Spleen (tissue), 11 donors: ENCODE data around the gene HOXB6. TPM values are rescaled to one million over a fixed set of nuclear protein-coding genes. Genes with fewer than 3 reads are reported as not detected.
A peak's percentile ranks its signal among the peaks of the same experiment; 100 is the strongest.

Experiments
- DNase-seq: peaks from one replicate; pipeline ENCODE4 v3.0.0-alpha.2; 2020
- H3K27ac ChIP-seq, 8 donors: fragments of 200-600 bp; sonication (generic) in 7 of 8; 1 replicate in 4 of 8; 2 replicates in 4 of 8; pipeline versions ENCODE4 v1.5.0 to v1.8.0; 2016 to 2021; ENCODE audit warnings: inconsistent platforms in 4 of 8, mild to moderate bottlenecking in 4 of 8, moderate library complexity in 1 of 8
- H3K27me3 ChIP-seq, 7 donors: fragments of 200-600 bp; sonication (generic) in 6 of 7; replicated peaks in 1 of 7; 1 replicate in 4 of 7; 2 replicates in 3 of 7; pipeline versions ENCODE4 v1.5.0 to v1.8.0; 2016 to 2021; ENCODE audit warnings: inconsistent platforms in 3 of 7, mild to moderate bottlenecking in 1 of 7
- H3K36me3 ChIP-seq, 6 donors: fragments of 200-600 bp; sonication (generic) in 5 of 6; 1 replicate in 4 of 6; 2 replicates in 2 of 6; pipeline versions ENCODE4 v1.5.0 to v1.8.0; 2016 to 2021; ENCODE audit warnings: inconsistent platforms in 2 of 6
- H3K4me1 ChIP-seq, 6 donors: fragments of 200-600 bp; sonication (generic) in 5 of 6; 1 replicate in 3 of 6; 2 replicates in 3 of 6; pipeline versions ENCODE4 v1.5.0 to v1.8.0; 2016 to 2021; ENCODE audit warnings: inconsistent platforms in 3 of 6
- H3K4me3 ChIP-seq, 8 donors: fragments of 200-600 bp; sonication (generic) in 7 of 8; 1 replicate in 4 of 8; 2 replicates in 4 of 8; pipeline versions ENCODE4 v1.5.0 to v1.8.0; 2016 to 2021; ENCODE audit warnings: inconsistent platforms in 4 of 8, mild to moderate bottlenecking in 4 of 8, moderate library complexity in 2 of 8
- H3K9me3 ChIP-seq, 8 donors: fragments of 200-600 bp; sonication (generic) in 7 of 8; 1 replicate in 4 of 8; 2 replicates in 4 of 8; pipeline versions ENCODE4 v1.5.0 to v1.8.0; 2016 to 2021; ENCODE audit warnings: inconsistent platforms in 4 of 8
- POLR2A ChIP-seq, 3 donors: fragments of 450-650 bp; IDR thresholded peaks; one replicate each; pipeline ENCODE4 v1.5.1; 2017; ENCODE audit warnings: antibody characterized with exemption in 3 of 3, mild to moderate bottlenecking in 1 of 3
- POLR2AphosphoS5 ChIP-seq, 3 donors: sonication (generic); formaldehyde crosslinking; IDR thresholded peaks; one replicate each; pipeline ENCODE4 v1.5.1; 2017; ENCODE audit warnings: antibody characterized with exemption in 3 of 3
- WGBS, 5 donors: extraction: QIAGEN DNeasy Blood & Tissue Kit in 3 of 5; methylation state at CpG; one replicate each; pipeline versions ENCODE4 v1.1.5 to v1.1.7; 2013 to 2018; 5-methylcytosine and 5-hydroxymethylcytosine counted together
- intact Hi-C: fragments of 100-400 bp; cut with DNase I; formaldehyde crosslinking; loops from one replicate; pipeline ENCODE4 v1.15.0; 2023; ENCODE audit warnings: low total_unique reads
- polyA plus RNA-seq, 3 donors: library from polyadenylated mRNA; stranded (reverse); fragments of 200-250 nt; gene quantifications; one replicate each; pipeline ENCODE4 v1.2.1, GENCODE V29; 2013
- total RNA-seq, 7 donors: library from RNA; depleted of rRNA in 3 of 7; stranded (reverse); fragments of >200 nt in 3 of 7; fragmentation: NEBNext Ultra II Directional in 4 of 7; extraction: Animal tissue kit (Norgen Biotek cat#: 25700) in 4 of 7; gene quantifications; one replicate each; pipeline versions ENCODE4 v1.1.0 to v1.2.1, GENCODE V29; 2016 to 2021
- TF ChIP-seq, protein P1 (sequence below), 11 experiments: fragments of 200-600 bp in 7 of 11; fragments of 450-650 bp in 4 of 11; sonication (generic) in 4 of 11; IDR thresholded peaks in 8 of 11; conservative IDR thresholded peaks in 3 of 11; 1 replicate in 7 of 11; 2 replicates in 4 of 11; pipeline versions ENCODE4 v1.4.0 to v1.8.0; 2016 to 2021; ENCODE audit warnings: antibody characterized with exemption in 11 of 11, inconsistent platforms in 4 of 11, mild to moderate bottlenecking in 1 of 11
- donor health status: healthy with polysubstance abuse.
- donor health status: DM: no; HTN: no; CAD: no; lungs with moderate emphysema.
- donor health status: DM: no; HTN: no; CAD: no.
- donor health status: Bipolar disorder and iron deficiency.
- donor health status: healthy.
- donor health status: DM: no; HTN: no; CAD: no.
- donor health status: DM: yes; HTN: yes; CAD: no.

HOXB6 gene
- total and polyA plus RNA-seq, 10 donors = 1.2 to 4.5 (median 2.9) TPM

DNA sequence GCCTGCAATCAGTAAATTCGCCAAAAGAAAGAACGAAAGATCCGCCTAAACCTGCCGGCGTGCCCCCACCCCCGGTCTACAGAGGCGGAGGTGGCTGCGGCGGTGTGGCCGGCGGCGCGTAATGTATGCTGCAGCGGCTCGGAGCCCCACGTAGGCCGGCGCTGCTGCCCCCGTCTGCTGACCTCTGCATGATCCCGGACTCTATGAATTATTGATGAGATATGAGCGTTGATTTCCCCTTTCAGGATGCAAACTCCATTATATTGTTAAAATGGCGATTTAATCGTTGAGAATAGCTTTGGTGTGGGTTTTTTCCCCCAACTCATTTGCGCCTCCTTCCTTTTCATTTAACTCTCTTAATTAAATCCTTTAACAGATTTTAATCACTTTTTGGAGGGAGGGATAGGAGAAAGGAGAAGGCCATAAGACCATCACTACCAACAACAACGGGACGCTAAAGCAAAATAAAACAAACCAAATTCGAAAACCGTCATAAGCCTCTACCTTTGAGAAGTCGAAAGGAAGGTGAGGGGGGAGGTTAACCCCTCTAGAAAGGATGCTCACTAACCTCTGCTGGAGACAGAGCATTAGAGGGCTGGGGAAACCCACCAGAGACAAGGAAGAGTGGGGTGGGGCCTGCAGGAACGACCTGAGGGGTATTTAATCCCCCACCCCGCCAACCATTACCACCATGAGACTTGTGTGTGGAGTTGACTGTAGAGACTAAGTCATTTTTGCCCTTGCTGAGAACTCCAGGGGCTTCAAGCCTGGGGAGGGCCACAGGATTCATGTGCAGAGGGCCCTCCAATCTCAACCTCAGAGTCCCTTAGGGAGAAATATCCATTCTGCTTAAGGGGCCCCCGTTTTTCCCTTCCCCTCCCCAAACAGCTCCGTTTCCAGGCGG is 18.2 kb downstream of the HOXB6 start:
- no peaks in the 10 kb centered on the region for H3K9me3 ChIP-seq
- no peak for TF ChIP-seq POLR2A (IDR thresholded peaks at IDR 0.05)
- no peak for TF ChIP-seq POLR2AphosphoS5 (IDR thresholded peaks at IDR 0.05)
- TF ChIP-seq, protein P1, sequence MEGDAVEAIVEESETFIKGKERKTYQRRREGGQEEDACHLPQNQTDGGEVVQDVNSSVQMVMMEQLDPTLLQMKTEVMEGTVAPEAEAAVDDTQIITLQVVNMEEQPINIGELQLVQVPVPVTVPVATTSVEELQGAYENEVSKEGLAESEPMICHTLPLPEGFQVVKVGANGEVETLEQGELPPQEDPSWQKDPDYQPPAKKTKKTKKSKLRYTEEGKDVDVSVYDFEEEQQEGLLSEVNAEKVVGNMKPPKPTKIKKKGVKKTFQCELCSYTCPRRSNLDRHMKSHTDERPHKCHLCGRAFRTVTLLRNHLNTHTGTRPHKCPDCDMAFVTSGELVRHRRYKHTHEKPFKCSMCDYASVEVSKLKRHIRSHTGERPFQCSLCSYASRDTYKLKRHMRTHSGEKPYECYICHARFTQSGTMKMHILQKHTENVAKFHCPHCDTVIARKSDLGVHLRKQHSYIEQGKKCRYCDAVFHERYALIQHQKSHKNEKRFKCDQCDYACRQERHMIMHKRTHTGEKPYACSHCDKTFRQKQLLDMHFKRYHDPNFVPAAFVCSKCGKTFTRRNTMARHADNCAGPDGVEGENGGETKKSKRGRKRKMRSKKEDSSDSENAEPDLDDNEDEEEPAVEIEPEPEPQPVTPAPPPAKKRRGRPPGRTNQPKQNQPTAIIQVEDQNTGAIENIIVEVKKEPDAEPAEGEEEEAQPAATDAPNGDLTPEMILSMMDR (IDR thresholded peaks at IDR 0.05 in 8 of 11, conservative IDR thresholded peaks at IDR 0.05 in 3 of 11) = no peak
- no peaks in the 10 kb centered on the region for H3K36me3 ChIP-seq
- DNase-seq = no peak
- H3K4me1 ChIP-seq = peaks cover 15 to 86% (median 47%) of the 10 kb centered on the region in 6 donors
- H3K27ac ChIP-seq = peak overlapping the region; percentile 35 to 85 (median 82)
- peaks cover 2 to 100% (median 70%) of the 10 kb centered on the region in 7 donors for H3K27me3 ChIP-seq
- peak overlapping the region; percentile 35 to 81 (median 54) for H3K4me3 ChIP-seq
- intact Hi-C loops = no loop called here
- 11 to 19% (median 12%) methylated on average over 34 of the region's 34 CpGs for WGBS, 5 donors

- Histone ChIP-seq H3K27me3 (peaks cover 2 to 100% (median 78%) of the 10 kb centered on the region in 7 donors), H3K4me3 (peak overlapping the region in 1 of 8 donors; percentile 81), H3K9me3 (no peaks in the 10 kb centered on the region), H3K36me3 (no peaks in the 10 kb centered on the region), H3K27ac (peak overlapping the region in 4 of 8 donors; percentile 76 to 87 (median 84)), H3K4me1 (peaks cover 16 to 91% (median 60%) of the 10 kb centered on the region in 6 donors)
- DNase-seq = no peak
- TF ChIP-seq, protein P1 (IDR thresholded peaks at IDR 0.05 in 8 of 11, conservative IDR thresholded peaks at IDR 0.05 in 3 of 11) = no peak
- TF ChIP-seq POLR2AphosphoS5 (IDR thresholded peaks at IDR 0.05) = no peak
- no peak for TF ChIP-seq POLR2A (IDR thresholded peaks at IDR 0.05)
- intact Hi-C loops = no loop called here
- 64 to 84% (median 71%) methylated on average over 2 of the region's 2 CpGs for WGBS, 5 donors
These were observed 20.5 kb downstream of the HOXB6 start for GRCh38 chr17:48584223-48584741.

- peak overlapping the region in 4 of 8 donors; percentile 84 to 89 (median 86) for H3K27ac ChIP-seq
These were observed 21.0 kb downstream of the HOXB6 start for GRCh38 chr17:48583708-48584222.

More at GRCh38 chr17:48583708-48584222, 21.0 kb downstream of the HOXB6 start:
- TF ChIP-seq POLR2A (IDR thresholded peaks at IDR 0.05) (no peak), POLR2AphosphoS5 (IDR thresholded peaks at IDR 0.05) (no peak)
- TF ChIP-seq, protein P1 (IDR thresholded peaks at IDR 0.05 in 8 of 11, conservative IDR thresholded peaks at IDR 0.05 in 3 of 11) = no peak
- peaks cover 2 to 100% (median 80%) of the 10 kb centered on the region in 7 donors for H3K27me3 ChIP-seq
- intact Hi-C loops = no loop called here
- no peaks in the 10 kb centered on the region for H3K36me3 ChIP-seq
- no peak for DNase-seq
- 82 to 90% (median 87%) methylated on average over 3 of the region's 3 CpGs for WGBS, 5 donors
- H3K4me1 ChIP-seq = peaks cover 21 to 96% (median 65%) of the 10 kb centered on the region in 6 donors
- H3K9me3 ChIP-seq = no peaks in the 10 kb centered on the region
- H3K4me3 ChIP-seq = no peak overlapping the region
